Activated naive CD8-positive, alpha-beta T cell treated with anti-CD3 and anti-CD28 coated beads for 36 hours (primary cell): ENCODE measurements around the gene CEP43. TPM values are rescaled to one million over a fixed set of nuclear protein-coding genes. Genes with fewer than 3 reads are reported as not detected.

ENCODE experiments used
- DNase-seq: peaks from one replicate; pipeline ENCODE4 v3.0.0; 2021
- H3K27ac Mint-ChIP-seq: one replicate; pipeline ENCODE4 v1.8.0; 2022; ENCODE audit warnings: mild to moderate bottlenecking, moderate library complexity, mixed read lengths
- H3K27me3 Mint-ChIP-seq: one replicate; pipeline ENCODE4 v1.8.0; 2022; ENCODE audit warnings: mild to moderate bottlenecking, mixed read lengths
- H3K36me3 Mint-ChIP-seq: one replicate; pipeline ENCODE4 v1.8.0; 2021; ENCODE audit warnings: mild to moderate bottlenecking, mixed read lengths
- H3K4me1 Mint-ChIP-seq: one replicate; pipeline ENCODE4 v1.8.0; 2021; ENCODE audit warnings: mixed read lengths
- H3K4me3 Mint-ChIP-seq: one replicate; pipeline ENCODE4 v1.8.0; 2022; ENCODE audit warnings: mild to moderate bottlenecking, moderate library complexity, mixed read lengths
- H3K9me3 Mint-ChIP-seq: one replicate; pipeline ENCODE4 v1.8.0; 2022; ENCODE audit warnings: mixed read lengths
- total RNA-seq, 2 experiments: library from RNA; stranded (reverse); gene quantifications; one replicate each; pipeline ENCODE4 v1.2.3, GENCODE V29; 2021

CEP43 gene
- total RNA-seq, 2 experiments from 2014 or later = 24.5 to 27.3 TPM

GRCh38 chr6:166957805-166958076 is 41.5 kb upstream of the CEP43 start:
- Mint-ChIP-seq H3K36me3 (peaks cover 15% of the 10 kb centered on the region), H3K27ac (peak overlapping the region; percentile 88), H3K4me1 (peaks cover 55% of the 10 kb centered on the region)

GRCh38 chr6:166958926-166959861 is 40.0 kb upstream of the CEP43 start:
- peaks cover 5% of the 10 kb centered on the region for H3K9me3 Mint-ChIP-seq
- H3K4me3 Mint-ChIP-seq = peak overlapping the region; percentile 83
- peak; percentile 18 for DNase-seq
- peaks cover 42% of the 10 kb centered on the region for H3K4me1 Mint-ChIP-seq
- H3K36me3 Mint-ChIP-seq = peaks cover 8% of the 10 kb centered on the region
- H3K27ac Mint-ChIP-seq = peak overlapping the region; percentile 88
- H3K27me3 Mint-ChIP-seq = no peaks in the 10 kb centered on the region

More at GRCh38 chr6:166957805-166958076, 41.5 kb upstream of the CEP43 start:
- H3K4me3 Mint-ChIP-seq = peak overlapping the region; percentile 83
- no peaks in the 10 kb centered on the region for H3K27me3 Mint-ChIP-seq
- DNase-seq = no peak
- no peaks in the 10 kb centered on the region for H3K9me3 Mint-ChIP-seq

- H3K27ac Mint-ChIP-seq = peak overlapping the region; percentile 88
- no peaks in the 10 kb centered on the region for H3K27me3 Mint-ChIP-seq
- no peak for DNase-seq
- H3K4me1 Mint-ChIP-seq = peaks cover 35% of the 10 kb centered on the region
- peaks cover 6% of the 10 kb centered on the region for H3K36me3 Mint-ChIP-seq
- H3K9me3 Mint-ChIP-seq = peaks cover 5% of the 10 kb centered on the region
- no peak overlapping the region for H3K4me3 Mint-ChIP-seq
Observed at GRCh38 chr6:166959911-166960608, 39.1 kb upstream of the CEP43 start.

- Mint-ChIP-seq H3K27me3 (no peaks in the 10 kb centered on the region), H3K36me3 (peaks cover 2% of the 10 kb centered on the region), H3K4me1 (peaks cover 30% of the 10 kb centered on the region), H3K4me3 (no peak overlapping the region), H3K9me3 (peaks cover 5% of the 10 kb centered on the region), H3K27ac (no peak overlapping the region)
- no peak for DNase-seq
Observed at GRCh38 chr6:166960609-166960978, 38.6 kb upstream of the CEP43 start.

GRCh38 chr6:166966268-166966667 is 32.9 kb upstream of the CEP43 start:
- H3K9me3 Mint-ChIP-seq = peaks cover 18% of the 10 kb centered on the region
- no peaks in the 10 kb centered on the region for H3K27me3 Mint-ChIP-seq
- peaks cover 14% of the 10 kb centered on the region for H3K36me3 Mint-ChIP-seq
- H3K4me3 Mint-ChIP-seq = no peak overlapping the region
- no peak overlapping the region for H3K27ac Mint-ChIP-seq
- H3K4me1 Mint-ChIP-seq = peaks cover 8% of the 10 kb centered on the region
- DNase-seq = no peak

- Mint-ChIP-seq H3K27me3 (no peaks in the 10 kb centered on the region), H3K4me1 (peaks cover 8% of the 10 kb centered on the region), H3K4me3 (no peak overlapping the region), H3K27ac (no peak overlapping the region), H3K9me3 (peaks cover 13% of the 10 kb centered on the region), H3K36me3 (peaks cover 20% of the 10 kb centered on the region)
- no peak for DNase-seq
Observed at GRCh38 chr6:166969390-166970002, 29.7 kb upstream of the CEP43 start.

GRCh38 chr6:166970091-166970490 is 29.1 kb upstream of the CEP43 start:
- Mint-ChIP-seq H3K4me1 (peaks cover 8% of the 10 kb centered on the region), H3K9me3 (peaks cover 13% of the 10 kb centered on the region), H3K36me3 (peaks cover 20% of the 10 kb centered on the region), H3K27me3 (no peaks in the 10 kb centered on the region), H3K27ac (no peak overlapping the region), H3K4me3 (no peak overlapping the region)
- DNase-seq = no peak

- peaks cover 20% of the 10 kb centered on the region for H3K36me3 Mint-ChIP-seq
- H3K27ac Mint-ChIP-seq = no peak overlapping the region
- H3K4me1 Mint-ChIP-seq = peaks cover 8% of the 10 kb centered on the region
- H3K4me3 Mint-ChIP-seq = no peak overlapping the region
- H3K27me3 Mint-ChIP-seq = no peaks in the 10 kb centered on the region
- H3K9me3 Mint-ChIP-seq = peaks cover 13% of the 10 kb centered on the region
- DNase-seq = no peak
Observed at GRCh38 chr6:166970776-166971175, 28.4 kb upstream of the CEP43 start.

GRCh38 chr6:166971271-166971670 is 27.9 kb upstream of the CEP43 start:
- peaks cover 8% of the 10 kb centered on the region for H3K4me1 Mint-ChIP-seq

GRCh38 chr6:166972101-166972500 is 27.1 kb upstream of the CEP43 start:
- peaks cover 18% of the 10 kb centered on the region for H3K36me3 Mint-ChIP-seq
- H3K9me3 Mint-ChIP-seq = peaks cover 5% of the 10 kb centered on the region
- no peak overlapping the region for H3K27ac Mint-ChIP-seq
- H3K27me3 Mint-ChIP-seq = no peaks in the 10 kb centered on the region
- H3K4me1 Mint-ChIP-seq = peaks cover 8% of the 10 kb centered on the region
- no peak for DNase-seq
- H3K4me3 Mint-ChIP-seq = no peak overlapping the region

More at GRCh38 chr6:166971271-166971670, 27.9 kb upstream of the CEP43 start:
- Mint-ChIP-seq H3K9me3 (peaks cover 11% of the 10 kb centered on the region), H3K4me3 (no peak overlapping the region), H3K27me3 (no peaks in the 10 kb centered on the region), H3K36me3 (peaks cover 20% of the 10 kb centered on the region), H3K27ac (no peak overlapping the region)
- DNase-seq = no peak

- Mint-ChIP-seq H3K4me3 (no peak overlapping the region), H3K27ac (no peak overlapping the region), H3K36me3 (peaks cover 18% of the 10 kb centered on the region)
Observed at GRCh38 chr6:166976636-166977035, 22.6 kb upstream of the CEP43 start.

GRCh38 chr6:166977621-166978525 is 21.3 kb upstream of the CEP43 start:
- no peaks in the 10 kb centered on the region for H3K4me1 Mint-ChIP-seq
- H3K9me3 Mint-ChIP-seq = no peaks in the 10 kb centered on the region
- DNase-seq = no peak
- H3K27ac Mint-ChIP-seq = no peak overlapping the region
- no peaks in the 10 kb centered on the region for H3K27me3 Mint-ChIP-seq
- peaks cover 20% of the 10 kb centered on the region for H3K36me3 Mint-ChIP-seq
- no peak overlapping the region for H3K4me3 Mint-ChIP-seq

More at GRCh38 chr6:166976636-166977035, 22.6 kb upstream of the CEP43 start:
- no peak for DNase-seq
- no peaks in the 10 kb centered on the region for H3K4me1 Mint-ChIP-seq
- no peaks in the 10 kb centered on the region for H3K27me3 Mint-ChIP-seq
- H3K9me3 Mint-ChIP-seq = no peaks in the 10 kb centered on the region

GRCh38 chr6:166980738-166981137 is 18.5 kb upstream of the CEP43 start:
- no peak overlapping the region for H3K4me3 Mint-ChIP-seq
- no peaks in the 10 kb centered on the region for H3K9me3 Mint-ChIP-seq
- H3K4me1 Mint-ChIP-seq = no peaks in the 10 kb centered on the region
- H3K27ac Mint-ChIP-seq = no peak overlapping the region
- no peaks in the 10 kb centered on the region for H3K27me3 Mint-ChIP-seq
- peaks cover 30% of the 10 kb centered on the region for H3K36me3 Mint-ChIP-seq
- DNase-seq = no peak

GRCh38 chr6:166987448-166987847 is 11.7 kb upstream of the CEP43 start:
- Mint-ChIP-seq H3K27me3 (no peaks in the 10 kb centered on the region), H3K27ac (no peak overlapping the region), H3K36me3 (peaks cover 23% of the 10 kb centered on the region), H3K9me3 (no peaks in the 10 kb centered on the region), H3K4me1 (peaks cover 2% of the 10 kb centered on the region), H3K4me3 (no peak overlapping the region)
- DNase-seq = no peak
